ENCODE data around the gene USP7.

USP7 gene

GRCh38 chr16:8926827-8927226 is 36.9 kb downstream of the USP7 start:
- no peaks in the 10 kb centered on the region for H3K9me3 ChIP-seq
- H3K4me3 ChIP-seq, result no peak overlapping the region
- intact Hi-C loops (cut with DNase I; ENCODE audit: low total_unique reads), result no loop called here
- no peaks in the 10 kb centered on the region for H3K27me3 ChIP-seq
- no peak overlapping the region for H3K27ac ChIP-seq
- no peak for DNase-seq
- H3K4me1 ChIP-seq, result peaks cover 0 to 4% (median 2%) of the 10 kb centered on the region in 4 donors
- peaks cover 24 to 45% (median 44%) of the 10 kb centered on the region in 3 donors for H3K36me3 ChIP-seq
- TF ChIP-seq CTCF (IDR thresholded peaks at IDR 0.05), result no peak

- no peak overlapping the region for H3K27ac ChIP-seq
- H3K36me3 ChIP-seq, result peaks cover 38 to 59% (median 58%) of the 10 kb centered on the region in 3 donors
- TF ChIP-seq CTCF (IDR thresholded peaks at IDR 0.05), result no peak
- intact Hi-C loops (cut with DNase I; ENCODE audit: low total_unique reads), result no loop called here
- DNase-seq, result no peak
- H3K27me3 ChIP-seq, result no peaks in the 10 kb centered on the region
- no peak overlapping the region for H3K4me3 ChIP-seq
- H3K4me1 ChIP-seq, result peaks cover 0 to 3% (median 1%) of the 10 kb centered on the region in 4 donors
- H3K9me3 ChIP-seq, result no peaks in the 10 kb centered on the region
Measured at GRCh38 chr16:8925455-8925854, 38.3 kb downstream of the USP7 start.

DNA sequence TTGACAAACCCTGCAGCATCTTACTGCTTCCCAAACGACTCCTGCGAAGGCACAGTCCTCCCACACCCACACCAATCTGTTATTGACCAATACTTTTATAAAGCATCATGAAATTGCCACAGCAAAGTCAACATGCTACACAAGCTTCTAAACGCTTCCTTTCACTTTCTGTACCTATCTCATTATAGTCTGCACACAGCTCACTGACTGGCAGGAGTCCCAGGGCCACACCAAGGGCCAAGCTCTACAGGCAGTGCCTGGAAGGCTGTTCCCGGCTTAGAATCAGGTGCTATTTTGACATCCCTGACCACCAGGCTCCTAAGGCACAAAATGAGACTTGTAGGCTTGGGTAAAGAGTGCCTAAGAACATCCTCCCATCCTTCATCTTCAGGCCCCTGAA is 39.5 kb downstream of the USP7 start:
- H3K4me1 ChIP-seq, result peaks cover 0 to 3% (median 1%) of the 10 kb centered on the region in 4 donors
- H3K9me3 ChIP-seq, result no peaks in the 10 kb centered on the region
- no peak for DNase-seq
- peaks cover 42 to 61% (median 61%) of the 10 kb centered on the region in 3 donors for H3K36me3 ChIP-seq
- H3K27me3 ChIP-seq, result no peaks in the 10 kb centered on the region
- H3K27ac ChIP-seq, result no peak overlapping the region
- no peak for TF ChIP-seq CTCF (IDR thresholded peaks at IDR 0.05)
- intact Hi-C loops (cut with DNase I; ENCODE audit: low total_unique reads), result no loop called here
- H3K4me3 ChIP-seq, result no peak overlapping the region

DNA sequence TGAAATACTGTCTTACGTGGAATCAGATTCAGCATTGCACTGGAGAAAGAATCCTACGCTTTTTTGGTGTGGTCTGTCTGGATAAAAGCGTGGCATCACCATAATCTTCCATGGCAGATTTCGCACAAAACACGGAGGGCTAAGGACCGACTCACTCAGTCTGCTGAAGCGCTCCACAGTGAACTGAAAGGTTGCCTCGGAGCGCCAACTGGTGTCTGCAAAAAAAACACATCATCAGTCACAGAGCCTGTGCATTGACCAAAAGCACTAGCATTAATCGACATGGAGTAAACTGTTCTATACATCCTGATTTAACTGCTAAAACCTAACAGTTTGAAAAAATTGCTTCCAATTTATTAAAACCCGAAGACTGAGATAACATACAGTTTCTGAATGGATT is 40.5 kb downstream of the USP7 start:
- H3K27ac ChIP-seq, result no peak overlapping the region
- H3K4me3 ChIP-seq, result no peak overlapping the region
- peaks cover 43 to 61% (median 61%) of the 10 kb centered on the region in 3 donors for H3K36me3 ChIP-seq
- no peak for TF ChIP-seq CTCF (IDR thresholded peaks at IDR 0.05)
- no peak for DNase-seq
- intact Hi-C loops (cut with DNase I; ENCODE audit: low total_unique reads), result no loop called here
- H3K4me1 ChIP-seq, result peaks cover 0 to 3% (median 0%) of the 10 kb centered on the region in 4 donors
- no peaks in the 10 kb centered on the region for H3K9me3 ChIP-seq
- no peaks in the 10 kb centered on the region for H3K27me3 ChIP-seq

- TF ChIP-seq CTCF (IDR thresholded peaks at IDR 0.05), result no peak
- Histone ChIP-seq H3K36me3 (peaks cover 61 to 68% (median 64%) of the 10 kb centered on the region in 3 donors), H3K27me3 (no peaks in the 10 kb centered on the region), H3K4me3 (no peak overlapping the region), H3K9me3 (no peaks in the 10 kb centered on the region), H3K27ac (no peak overlapping the region), H3K4me1 (no peaks in the 10 kb centered on the region)
- intact Hi-C loops (cut with DNase I; ENCODE audit: low total_unique reads), result no loop called here
- no peak for DNase-seq
Measured at GRCh38 chr16:8921347-8921984, 42.2 kb downstream of the USP7 start.

Data from tibial artery (tissue), 4 donors.